H7 (cell line): ENCODE results near the gene MICAL2. TPM values are rescaled to one million over a fixed set of nuclear protein-coding genes. Genes with fewer than 3 reads are reported as not detected.

Experiments
- DNase-seq: peaks from one replicate; pipeline ENCODE4 v3.0.0; 2012
- H3K27me3 ChIP-seq: 2 replicates; pipeline ENCODE4 v1.6.0; 2011; ENCODE audit warnings: mild to moderate bottlenecking, low read length; ENCODE audit not compliant: control insufficient read depth, insufficient read depth
- H3K36me3 ChIP-seq: replicated peaks from 2 replicates; pipeline ENCODE4 v1.5.1; 2011; ENCODE audit warnings: low read length; ENCODE audit not compliant: control insufficient read depth, insufficient read depth
- H3K4me3 ChIP-seq: 2 replicates; pipeline ENCODE4 v1.5.1; 2011; ENCODE audit warnings: low read depth, mild to moderate bottlenecking, control low read depth, low read length, moderate library complexity; ENCODE audit not compliant: insufficient read depth
- total RNA-seq: library from RNA; depleted of rRNA; stranded (reverse); fragments of >200 nt; shearing (Covaris generic); gene quantifications from 2 replicates; pipeline ENCODE4 v1.2.3, GENCODE V29; 2014

Gene MICAL2
- total RNA-seq, 1 experiment from 2014 or later, result 0.83 TPM

DNA sequence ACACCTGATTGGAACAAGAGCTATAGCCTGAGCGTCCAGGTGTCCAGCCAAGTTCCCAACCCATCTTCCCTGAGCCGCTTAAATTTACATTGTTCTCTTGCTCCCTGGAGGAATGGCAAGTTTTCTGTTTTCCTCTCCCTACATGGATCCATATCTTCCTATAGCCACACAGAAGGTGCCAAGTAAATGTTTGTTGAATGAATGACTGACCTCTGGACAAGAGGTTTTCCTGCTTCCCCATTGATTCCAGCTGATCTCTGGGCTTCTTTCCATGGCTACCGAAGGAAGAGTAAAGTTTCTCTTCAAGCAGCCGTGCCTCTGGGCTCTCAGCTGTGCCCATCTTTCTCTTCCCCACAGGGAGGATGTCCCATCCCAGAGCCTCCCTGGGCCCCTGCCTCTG is 107.5 kb downstream of the MICAL2 start:
- no peak overlapping the region for H3K4me3 ChIP-seq
- no peaks in the 10 kb centered on the region for H3K27me3 ChIP-seq
- DNase-seq, result no peak
- H3K36me3 ChIP-seq, result no peaks in the 10 kb centered on the region

DNA sequence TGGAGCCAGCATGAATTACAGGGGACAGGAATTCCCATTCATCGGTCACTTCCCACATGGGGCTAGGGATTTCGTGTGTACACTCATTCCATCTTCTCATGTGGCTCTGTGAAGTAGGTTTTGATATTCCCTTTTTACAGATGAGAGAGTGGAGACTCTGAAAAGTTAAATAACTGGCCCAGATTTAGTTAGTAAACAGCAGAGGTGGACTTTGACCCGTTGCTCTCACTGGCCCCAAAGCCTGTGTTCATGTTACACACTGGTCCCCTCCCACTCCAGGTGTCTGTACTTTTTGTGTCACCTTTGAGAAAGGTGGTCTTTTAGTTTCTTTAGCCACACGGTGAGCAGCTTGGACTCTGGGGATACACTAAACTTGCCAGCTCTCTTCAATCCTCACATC is 108.5 kb downstream of the MICAL2 start:
- H3K36me3 ChIP-seq, result no peaks in the 10 kb centered on the region
- H3K27me3 ChIP-seq, result no peaks in the 10 kb centered on the region
- DNase-seq, result no peak
- H3K4me3 ChIP-seq, result no peak overlapping the region

DNA sequence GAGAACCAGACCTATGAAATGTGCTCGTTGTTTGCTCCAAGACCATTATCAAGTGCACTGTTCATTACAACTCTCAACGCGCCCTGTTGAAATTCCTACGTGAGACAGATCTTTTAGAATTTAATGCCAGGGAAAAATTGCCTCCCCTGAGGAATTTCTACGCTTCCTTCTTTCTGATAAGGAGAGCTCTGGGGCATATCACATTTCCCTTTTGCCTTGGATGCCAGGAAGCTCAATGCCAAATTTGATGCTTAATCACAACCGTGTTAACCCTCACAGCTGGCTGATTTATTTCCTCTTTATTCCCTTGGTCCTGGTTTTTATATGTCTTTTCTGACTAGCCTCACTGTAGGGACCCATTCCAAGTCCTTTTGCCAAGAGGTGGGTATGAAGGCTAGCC is 109.4 kb downstream of the MICAL2 start:
- Histone ChIP-seq H3K4me3 (no peak overlapping the region), H3K36me3 (no peaks in the 10 kb centered on the region)
- no peak for DNase-seq

DNA sequence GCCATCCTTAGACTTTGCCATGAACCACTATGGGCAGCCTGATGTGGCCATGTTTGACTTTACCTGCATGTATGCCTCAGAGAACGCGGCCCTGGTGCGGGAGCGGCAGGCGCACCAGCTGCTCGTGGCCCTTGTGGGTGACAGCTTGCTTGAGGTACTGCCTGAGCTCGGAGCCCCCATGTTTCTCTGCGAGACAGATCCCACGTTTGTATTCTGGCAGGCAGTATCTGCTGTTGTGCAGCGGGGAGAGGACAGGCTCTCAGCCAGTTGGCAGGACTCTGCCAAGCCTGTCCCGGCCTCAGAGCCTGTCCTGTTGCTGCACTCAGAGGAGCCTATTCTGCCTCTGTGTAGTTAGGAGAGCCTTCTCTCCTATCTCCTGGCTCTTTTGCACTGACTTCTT is 109.9 kb downstream of the MICAL2 start:
- no peaks in the 10 kb centered on the region for H3K36me3 ChIP-seq
- H3K27me3 ChIP-seq, result no peaks in the 10 kb centered on the region
- H3K4me3 ChIP-seq, result no peak overlapping the region
- DNase-seq, result no peak

More for the DNA sequence above, 109.4 kb downstream of the MICAL2 start:
- no peaks in the 10 kb centered on the region for H3K27me3 ChIP-seq

DNA sequence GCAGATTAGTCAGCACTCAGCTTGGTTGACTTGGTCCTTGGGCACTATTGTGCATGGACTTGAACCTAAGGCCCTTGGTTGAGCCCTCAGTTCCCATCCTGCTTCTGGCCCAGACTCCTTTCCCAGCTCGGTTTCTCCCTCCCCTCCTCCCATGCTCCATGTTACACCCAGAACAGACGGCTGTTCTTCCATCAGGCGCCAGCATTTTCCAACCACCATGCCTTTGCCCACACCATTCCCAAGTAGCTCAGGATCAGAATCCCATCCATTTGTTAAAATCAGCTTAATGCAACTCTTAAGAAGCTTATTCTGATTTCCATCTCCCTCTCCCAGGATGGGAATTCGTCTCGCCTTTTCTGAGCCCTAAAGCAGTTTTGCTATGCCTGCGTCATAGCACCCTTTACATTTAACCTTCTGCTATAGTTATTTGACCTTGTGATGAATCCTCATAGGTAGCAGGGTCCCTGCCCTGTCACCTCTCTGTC is 110.7 kb downstream of the MICAL2 start:
- H3K36me3 ChIP-seq, result no peaks in the 10 kb centered on the region
- H3K4me3 ChIP-seq, result no peak overlapping the region
- H3K27me3 ChIP-seq, result no peaks in the 10 kb centered on the region
- no peak for DNase-seq

DNA sequence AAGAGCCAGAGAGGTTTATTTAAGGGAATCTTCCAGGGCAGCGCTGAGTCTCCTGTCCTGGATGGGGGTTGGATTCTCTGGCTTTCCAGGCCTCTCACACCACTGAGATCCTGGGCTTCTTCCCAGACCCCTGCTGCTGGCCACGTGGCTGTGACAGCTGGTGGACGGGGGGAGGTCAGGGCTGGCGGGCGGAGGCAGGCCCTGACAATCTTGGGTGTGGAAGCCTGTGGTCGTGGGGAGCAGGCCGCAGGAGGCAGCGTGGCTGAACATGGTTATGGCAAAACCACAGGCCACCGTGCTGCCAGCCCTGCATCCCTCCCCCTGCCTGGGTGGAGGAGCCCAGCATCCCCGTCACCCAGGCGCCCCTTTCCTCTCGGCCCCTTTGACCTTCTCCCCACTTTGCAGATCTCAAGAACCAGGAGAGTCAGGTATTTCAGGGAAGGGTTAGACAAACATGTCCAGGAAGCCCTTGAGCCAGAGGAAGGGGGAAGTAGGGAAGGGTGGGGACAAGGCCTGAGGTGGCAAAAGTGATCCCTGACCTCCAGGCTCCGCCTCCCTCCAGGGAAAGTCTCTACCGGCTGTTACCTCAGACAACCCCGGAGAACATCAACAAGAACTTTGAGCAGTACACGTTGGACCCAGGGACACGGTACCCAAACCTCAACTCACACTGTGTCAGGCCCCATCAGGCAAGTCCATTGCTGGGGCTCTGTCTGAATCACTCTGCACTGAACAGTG is 111.8 kb downstream of the MICAL2 start:
- H3K27me3 ChIP-seq, result no peaks in the 10 kb centered on the region
- DNase-seq, result no peak
- H3K4me3 ChIP-seq, result no peak overlapping the region
- H3K36me3 ChIP-seq, result no peaks in the 10 kb centered on the region

DNA sequence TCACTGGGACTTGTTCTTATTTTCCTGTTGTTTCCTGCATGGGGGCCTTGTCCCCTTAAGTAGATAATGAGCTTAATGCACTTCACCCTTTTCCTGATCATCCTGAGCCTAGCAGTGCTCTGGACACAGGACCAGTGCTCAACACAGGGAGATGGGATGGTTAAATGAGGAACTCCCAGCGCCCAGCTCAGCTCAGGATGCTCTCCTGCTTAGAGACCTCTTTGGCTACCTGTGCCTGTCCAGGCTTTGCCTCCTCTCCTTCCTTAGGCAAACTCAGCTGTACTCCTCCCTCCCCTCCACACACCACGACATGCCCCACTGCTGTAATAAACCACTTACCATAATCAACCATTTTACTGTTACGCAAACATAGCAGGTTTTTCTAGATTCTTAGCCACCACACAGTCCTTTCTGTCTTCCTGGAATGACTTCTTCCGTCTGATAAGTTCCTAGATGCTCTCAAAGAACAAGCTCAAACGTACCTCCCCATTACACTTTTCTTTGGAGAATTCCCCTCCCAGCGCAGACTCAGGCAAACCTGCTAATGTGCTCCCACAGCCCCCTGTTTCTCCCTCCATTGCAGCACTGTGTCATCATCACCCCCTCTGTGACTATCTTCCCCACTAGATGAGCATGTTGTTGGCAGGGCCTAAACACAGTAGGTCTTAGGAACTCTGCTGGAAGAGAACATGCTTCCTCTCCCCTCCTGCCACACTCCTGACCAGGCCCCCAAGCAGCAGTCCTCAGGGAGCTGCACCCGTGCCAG is 113.6 kb downstream of the MICAL2 start:
- Histone ChIP-seq H3K27me3 (no peaks in the 10 kb centered on the region), H3K36me3 (no peaks in the 10 kb centered on the region)

DNA sequence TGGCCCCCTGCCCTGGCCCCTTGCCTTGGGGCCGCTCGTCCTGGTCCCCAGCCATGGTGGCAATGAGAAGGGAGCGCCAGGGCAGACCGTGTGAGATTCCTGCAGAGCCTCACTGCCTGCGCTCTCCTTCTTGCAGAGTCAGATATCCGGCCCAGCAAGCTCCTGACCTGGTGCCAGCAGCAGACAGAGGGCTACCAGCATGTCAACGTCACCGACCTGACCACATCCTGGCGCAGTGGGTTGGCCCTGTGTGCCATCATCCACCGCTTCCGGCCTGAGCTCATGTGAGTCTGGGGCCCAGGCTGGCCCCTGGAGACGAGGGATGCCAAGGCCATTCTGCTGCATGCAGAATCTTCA is 114.1 kb downstream of the MICAL2 start:
- no peak for DNase-seq
- no peak overlapping the region for H3K4me3 ChIP-seq

More for the DNA sequence above, 113.6 kb downstream of the MICAL2 start:
- DNase-seq, result no peak
- no peak overlapping the region for H3K4me3 ChIP-seq

DNA sequence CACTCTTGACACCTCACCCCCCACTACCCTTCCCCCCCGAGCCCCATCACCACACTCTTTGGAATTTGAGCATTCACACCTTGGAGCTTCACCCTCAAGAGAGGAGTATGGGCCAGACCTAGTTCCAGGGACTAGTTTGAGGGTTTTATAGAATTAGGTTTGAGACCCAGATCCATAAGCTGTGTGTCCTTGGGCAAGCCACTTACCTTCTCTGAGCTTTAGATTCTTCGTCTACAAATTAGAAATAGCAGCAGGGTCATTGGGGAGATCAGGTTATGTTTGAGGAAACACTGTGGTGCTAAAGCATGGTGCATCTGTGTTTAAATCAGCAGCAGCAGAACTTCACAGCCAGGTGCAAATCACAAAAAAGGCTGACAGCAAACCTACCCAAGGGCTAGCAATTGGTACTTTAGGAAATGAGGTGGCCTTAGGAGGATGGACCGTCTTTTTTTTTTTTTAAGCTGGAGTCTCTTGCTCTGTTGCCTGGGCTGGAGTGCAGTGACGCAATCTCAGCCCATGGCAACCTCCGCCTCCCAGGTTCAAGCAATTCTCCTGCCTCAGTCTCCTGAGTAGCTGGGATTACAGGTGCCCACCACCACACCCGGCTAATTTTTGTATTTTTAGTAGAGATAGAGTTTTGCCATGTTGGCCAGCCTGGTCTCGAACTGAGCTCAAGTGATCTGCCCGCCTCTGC is 114.8 kb downstream of the MICAL2 start:
- Histone ChIP-seq H3K36me3 (no peaks in the 10 kb centered on the region), H3K4me3 (no peak overlapping the region), H3K27me3 (no peaks in the 10 kb centered on the region)
- no peak for DNase-seq

More for the DNA sequence above, 114.1 kb downstream of the MICAL2 start:
- H3K27me3 ChIP-seq, result no peaks in the 10 kb centered on the region
- H3K36me3 ChIP-seq, result no peaks in the 10 kb centered on the region

DNA sequence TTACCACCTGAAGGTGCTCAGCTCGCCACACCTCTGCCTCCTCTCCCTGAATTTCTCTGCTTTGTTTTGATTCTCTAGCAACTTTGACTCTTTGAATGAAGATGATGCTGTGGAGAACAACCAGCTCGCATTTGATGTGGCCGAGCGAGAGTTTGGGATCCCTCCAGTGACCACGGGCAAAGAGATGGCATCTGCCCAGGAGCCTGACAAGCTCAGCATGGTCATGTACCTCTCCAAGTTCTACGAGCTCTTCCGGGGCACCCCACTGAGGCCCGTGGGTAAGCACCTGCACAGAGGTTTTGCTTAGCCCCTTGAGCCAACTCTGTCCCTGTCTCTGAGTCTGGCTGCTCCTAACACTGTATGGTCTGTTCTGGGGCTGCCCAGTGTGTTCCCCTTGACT is 115.7 kb downstream of the MICAL2 start:
- Histone ChIP-seq H3K4me3 (no peak overlapping the region), H3K36me3 (no peaks in the 10 kb centered on the region), H3K27me3 (no peaks in the 10 kb centered on the region)
- DNase-seq, result no peak

DNA sequence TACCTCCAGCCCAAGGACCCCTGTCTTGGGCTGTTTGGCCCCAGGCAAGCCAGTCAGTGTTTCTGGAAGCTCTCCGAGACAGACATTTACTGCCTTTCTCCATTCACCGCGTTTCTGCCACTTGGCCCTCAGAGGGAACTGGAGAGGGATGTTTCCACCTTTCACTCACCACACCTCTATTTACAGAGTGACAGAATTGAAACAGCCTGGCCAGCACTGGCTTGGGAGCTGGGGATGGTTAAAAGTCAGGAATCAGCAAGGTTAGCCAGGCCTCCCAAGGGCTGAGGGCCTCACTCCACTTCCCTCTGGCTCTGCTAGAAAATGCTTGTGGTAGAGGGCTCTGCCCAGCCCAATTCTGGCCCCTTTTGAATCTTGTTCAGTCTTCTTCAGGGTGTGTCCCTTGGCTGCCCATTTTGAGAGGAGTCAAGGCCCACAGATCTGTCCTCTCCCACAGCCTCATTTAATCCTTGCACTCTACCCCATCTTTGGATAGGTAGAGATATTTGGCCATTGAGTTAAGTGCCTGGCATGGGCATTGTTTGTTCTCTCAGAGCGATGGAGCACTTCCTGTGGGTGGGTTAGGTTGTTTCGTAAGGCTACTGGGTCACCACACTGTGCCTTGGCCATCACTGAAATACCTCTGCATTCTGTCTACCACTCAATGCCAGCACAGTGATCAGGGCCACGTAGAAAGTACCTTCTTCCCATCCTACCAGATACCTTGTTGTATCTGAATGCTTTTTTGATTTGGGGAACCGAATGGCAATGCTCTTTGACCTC is 119.2 kb downstream of the MICAL2 start:
- no peaks in the 10 kb centered on the region for H3K36me3 ChIP-seq
- H3K4me3 ChIP-seq, result no peak overlapping the region
- DNase-seq, result no peak
- no peaks in the 10 kb centered on the region for H3K27me3 ChIP-seq

DNA sequence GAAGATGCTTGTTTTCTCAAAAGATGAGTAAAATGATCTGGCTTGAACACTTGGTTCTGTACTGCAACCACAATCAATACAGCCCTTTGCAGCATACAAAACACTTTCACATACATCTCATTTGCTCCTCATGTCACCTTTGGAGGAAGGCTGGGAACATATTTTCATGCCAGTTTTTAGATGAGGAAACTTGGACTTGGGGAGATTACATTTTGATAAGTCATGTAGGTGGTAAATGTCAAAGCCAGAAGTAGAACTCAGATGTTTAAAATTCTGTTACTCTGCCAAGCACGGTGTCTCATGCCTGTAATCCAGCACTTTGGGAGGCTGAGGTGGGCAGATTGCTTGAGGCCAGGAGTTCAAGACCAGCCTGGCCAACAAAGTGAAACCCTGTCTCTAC is 121.8 kb downstream of the MICAL2 start:
- H3K27me3 ChIP-seq, result no peaks in the 10 kb centered on the region
- no peak for DNase-seq
- H3K4me3 ChIP-seq, result no peak overlapping the region
- no peaks in the 10 kb centered on the region for H3K36me3 ChIP-seq

DNA sequence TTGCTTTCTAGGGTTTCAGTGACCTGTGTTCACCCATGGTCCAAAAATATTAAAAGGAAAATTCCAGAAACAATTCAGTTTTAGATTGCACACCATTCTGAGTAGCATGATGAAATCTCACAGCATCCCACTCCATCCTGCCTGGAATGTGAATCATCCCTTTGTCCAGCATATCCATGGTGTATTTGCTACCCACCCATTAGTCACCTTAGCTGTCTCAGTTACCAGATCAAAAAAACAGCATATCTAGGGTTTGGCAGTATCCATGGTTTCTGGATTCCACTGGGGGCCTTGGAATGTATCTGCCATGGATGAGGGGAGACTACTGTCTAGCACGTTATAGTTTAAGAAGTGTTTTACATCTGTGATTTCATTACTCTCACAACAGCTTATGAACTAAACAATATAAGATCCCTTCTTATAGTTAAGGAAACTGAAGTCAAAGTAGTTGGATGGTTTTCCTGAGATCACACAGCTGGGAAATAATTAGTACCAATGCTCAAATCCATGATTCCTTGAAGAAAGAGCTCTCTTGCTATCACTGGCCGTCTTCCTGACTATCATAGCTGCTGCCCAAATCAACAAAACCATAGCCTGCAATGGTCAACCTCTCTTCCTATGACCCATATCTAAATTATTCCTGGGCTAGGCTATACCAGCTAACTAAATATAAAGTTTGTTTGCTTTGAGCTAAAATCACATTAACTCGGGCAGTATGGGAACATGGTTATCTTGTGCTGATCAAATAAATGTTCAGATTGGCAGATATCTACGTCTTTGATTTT is 122.6 kb downstream of the MICAL2 start:
- Histone ChIP-seq H3K4me3 (no peak overlapping the region), H3K27me3 (no peaks in the 10 kb centered on the region), H3K36me3 (no peaks in the 10 kb centered on the region)
- DNase-seq, result no peak

DNA sequence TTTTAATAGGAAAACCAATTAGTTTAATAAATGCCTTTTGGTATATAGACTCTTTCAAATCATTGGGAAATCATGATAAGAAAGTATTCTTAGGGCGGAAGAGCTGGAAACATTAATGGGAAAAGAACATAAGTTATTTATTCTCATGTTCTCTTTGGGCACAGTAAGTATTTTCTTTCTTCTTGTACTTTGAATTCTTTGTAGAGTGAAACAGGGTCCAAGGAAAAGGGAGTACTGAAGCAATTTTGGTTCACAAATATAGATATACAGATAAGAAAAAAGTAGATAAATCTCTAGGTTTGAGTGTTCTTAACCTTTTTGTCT is 123.2 kb downstream of the MICAL2 start:
- Histone ChIP-seq H3K36me3 (no peaks in the 10 kb centered on the region), H3K4me3 (no peak overlapping the region), H3K27me3 (no peaks in the 10 kb centered on the region)
- no peak for DNase-seq
